Uterus (tissue), 2 donors: ENCODE measurements around the gene KRTAP4-9.

Source experiments
- POLR2A ChIP-seq, 2 donors: fragments of 450-650 bp; IDR thresholded peaks; one replicate each; pipeline ENCODE4 v1.6.1; 2016; ENCODE audit warnings: antibody characterized with exemption in 2 of 2, mild to moderate bottlenecking in 1 of 2, moderate library complexity in 1 of 2
- TF ChIP-seq, protein P1 (sequence below), 4 experiments: fragments of 200-600 bp in 2 of 4; fragments of 450-650 bp in 2 of 4; sonication (generic) in 2 of 4; IDR thresholded peaks; one replicate each; pipeline ENCODE4 v1.5.1; 2016 to 2019; ENCODE audit warnings: antibody characterized with exemption in 4 of 4, mild to moderate bottlenecking in 2 of 4, moderate library complexity in 1 of 4

DNA sequence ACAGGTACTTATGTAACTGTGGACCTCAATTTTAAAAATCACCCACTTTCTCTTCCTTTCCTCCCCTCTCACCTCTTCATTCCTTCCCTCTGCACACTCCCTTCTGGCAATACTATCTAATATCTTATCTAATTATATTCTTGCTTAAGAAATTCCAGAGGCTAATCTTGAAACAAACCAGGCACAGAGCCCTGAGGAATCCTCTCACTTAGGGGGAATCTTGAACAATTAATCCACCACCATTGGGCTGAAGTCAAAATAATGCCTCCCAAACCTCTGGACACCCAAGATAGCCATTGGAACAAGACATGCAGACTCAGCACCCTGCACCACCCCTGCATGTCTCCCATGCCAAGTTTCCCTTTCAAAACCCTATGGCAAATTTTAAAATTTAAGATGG, 36.2 kb downstream of the KRTAP4-9 start:
- TF ChIP-seq, protein P1, sequence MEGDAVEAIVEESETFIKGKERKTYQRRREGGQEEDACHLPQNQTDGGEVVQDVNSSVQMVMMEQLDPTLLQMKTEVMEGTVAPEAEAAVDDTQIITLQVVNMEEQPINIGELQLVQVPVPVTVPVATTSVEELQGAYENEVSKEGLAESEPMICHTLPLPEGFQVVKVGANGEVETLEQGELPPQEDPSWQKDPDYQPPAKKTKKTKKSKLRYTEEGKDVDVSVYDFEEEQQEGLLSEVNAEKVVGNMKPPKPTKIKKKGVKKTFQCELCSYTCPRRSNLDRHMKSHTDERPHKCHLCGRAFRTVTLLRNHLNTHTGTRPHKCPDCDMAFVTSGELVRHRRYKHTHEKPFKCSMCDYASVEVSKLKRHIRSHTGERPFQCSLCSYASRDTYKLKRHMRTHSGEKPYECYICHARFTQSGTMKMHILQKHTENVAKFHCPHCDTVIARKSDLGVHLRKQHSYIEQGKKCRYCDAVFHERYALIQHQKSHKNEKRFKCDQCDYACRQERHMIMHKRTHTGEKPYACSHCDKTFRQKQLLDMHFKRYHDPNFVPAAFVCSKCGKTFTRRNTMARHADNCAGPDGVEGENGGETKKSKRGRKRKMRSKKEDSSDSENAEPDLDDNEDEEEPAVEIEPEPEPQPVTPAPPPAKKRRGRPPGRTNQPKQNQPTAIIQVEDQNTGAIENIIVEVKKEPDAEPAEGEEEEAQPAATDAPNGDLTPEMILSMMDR (IDR thresholded peaks at IDR 0.05), result no peak
- TF ChIP-seq POLR2A (IDR thresholded peaks at IDR 0.05), result no peak
